HFFc6 (cell line): Measurements from ENCODE around the gene SORL1-AS1. TPM values are rescaled to one million over a fixed set of nuclear protein-coding genes. Genes with fewer than 3 reads are reported as not detected.

Source experiments
- DNase-seq: peaks from one replicate; pipeline ENCODE4 v3.0.0-alpha.2; 2018
- H3K27ac Mint-ChIP-seq: 2 replicates; pipeline ENCODE4 v1.8.0; 2020; ENCODE audit warnings: mild to moderate bottlenecking, mixed read lengths
- H3K27me3 Mint-ChIP-seq: 2 replicates; pipeline ENCODE4 v1.8.0; 2021; ENCODE audit warnings: mild to moderate bottlenecking, moderate library complexity, mixed read lengths; ENCODE audit not compliant: insufficient read depth
- H3K36me3 Mint-ChIP-seq: 2 replicates; pipeline ENCODE4 v1.8.0; 2021; ENCODE audit warnings: low read depth, mixed read lengths
- H3K4me1 Mint-ChIP-seq: 2 replicates; pipeline ENCODE4 v1.8.0; 2020; ENCODE audit warnings: low read depth, mixed read lengths
- H3K4me3 Mint-ChIP-seq: 2 replicates; pipeline ENCODE4 v1.8.0; 2020; ENCODE audit warnings: mild to moderate bottlenecking, moderate library complexity, mixed read lengths
- H3K9me3 Mint-ChIP-seq: 2 replicates; pipeline ENCODE4 v1.8.0; 2020; ENCODE audit warnings: mild to moderate bottlenecking, mixed read lengths
- total RNA-seq, 6 experiments: library from RNA; stranded (reverse); fragmentation: NEBNext Ultra II Directional; extraction: Animal tissue kit (Norgen Biotek cat#: 25700); gene quantifications; 2 replicates in 1 of 6; 3 replicates in 5 of 6; pipeline ENCODE4 v1.2.3, GENCODE V29; 2021
- TF ChIP-seq, protein P1 (sequence below): fragments of 200-600 bp; sonication (generic); IDR thresholded peaks from 2 replicates; pipeline ENCODE4 v1.5.0; 2021; ENCODE audit warnings: antibody characterized with exemption, mild to moderate bottlenecking

SORL1-AS1 gene

DNA sequence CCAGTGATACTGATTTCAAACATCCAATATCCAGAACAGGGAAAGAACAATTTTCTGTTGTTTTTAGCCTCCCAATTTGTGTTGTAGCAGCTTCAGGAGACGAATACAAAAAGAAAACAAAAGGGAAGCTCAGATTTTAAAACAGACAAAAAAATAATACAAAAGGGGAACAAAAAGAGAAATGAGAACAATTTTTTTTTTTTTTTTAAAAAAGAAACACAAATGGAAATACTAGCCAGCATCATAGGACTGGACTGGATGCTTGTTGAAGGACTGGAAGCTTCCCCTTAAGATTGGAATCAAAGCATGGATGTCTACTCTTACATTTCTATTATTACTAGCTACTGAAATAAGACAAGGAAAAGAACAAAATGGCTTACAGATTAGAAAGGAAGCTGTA, 47.1 kb downstream of the SORL1-AS1 start:
- Mint-ChIP-seq H3K27ac (no peak overlapping the region), H3K9me3 (peaks cover 10% of the 10 kb centered on the region), H3K36me3 (no peaks in the 10 kb centered on the region), H3K4me3 (no peak overlapping the region), H3K4me1 (no peaks in the 10 kb centered on the region), H3K27me3 (peaks cover 8% of the 10 kb centered on the region)
- DNase-seq: no peak
- TF ChIP-seq, protein P1, sequence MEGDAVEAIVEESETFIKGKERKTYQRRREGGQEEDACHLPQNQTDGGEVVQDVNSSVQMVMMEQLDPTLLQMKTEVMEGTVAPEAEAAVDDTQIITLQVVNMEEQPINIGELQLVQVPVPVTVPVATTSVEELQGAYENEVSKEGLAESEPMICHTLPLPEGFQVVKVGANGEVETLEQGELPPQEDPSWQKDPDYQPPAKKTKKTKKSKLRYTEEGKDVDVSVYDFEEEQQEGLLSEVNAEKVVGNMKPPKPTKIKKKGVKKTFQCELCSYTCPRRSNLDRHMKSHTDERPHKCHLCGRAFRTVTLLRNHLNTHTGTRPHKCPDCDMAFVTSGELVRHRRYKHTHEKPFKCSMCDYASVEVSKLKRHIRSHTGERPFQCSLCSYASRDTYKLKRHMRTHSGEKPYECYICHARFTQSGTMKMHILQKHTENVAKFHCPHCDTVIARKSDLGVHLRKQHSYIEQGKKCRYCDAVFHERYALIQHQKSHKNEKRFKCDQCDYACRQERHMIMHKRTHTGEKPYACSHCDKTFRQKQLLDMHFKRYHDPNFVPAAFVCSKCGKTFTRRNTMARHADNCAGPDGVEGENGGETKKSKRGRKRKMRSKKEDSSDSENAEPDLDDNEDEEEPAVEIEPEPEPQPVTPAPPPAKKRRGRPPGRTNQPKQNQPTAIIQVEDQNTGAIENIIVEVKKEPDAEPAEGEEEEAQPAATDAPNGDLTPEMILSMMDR: no peak

DNA sequence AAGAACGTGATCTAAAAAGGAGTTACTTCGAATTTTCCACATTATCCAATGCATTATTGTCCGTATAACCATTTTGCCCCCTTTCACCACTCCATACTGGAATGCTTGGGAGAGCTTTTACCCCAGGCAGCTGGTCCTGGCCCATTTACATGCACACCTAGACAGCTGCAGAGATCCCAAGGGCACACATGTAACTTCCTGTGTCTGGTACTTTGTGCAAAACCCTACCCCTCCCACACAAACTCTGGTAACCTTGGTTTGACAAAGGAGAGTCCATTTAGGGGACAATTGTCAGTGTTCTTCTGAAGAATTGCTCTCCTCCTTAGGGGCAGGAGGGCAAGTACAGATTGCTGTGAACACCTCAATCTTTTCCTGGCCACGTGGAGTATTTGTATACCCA, 58.0 kb downstream of the SORL1-AS1 start:
- H3K36me3 Mint-ChIP-seq: no peaks in the 10 kb centered on the region
- H3K27me3 Mint-ChIP-seq: peaks cover 15% of the 10 kb centered on the region
- no peak overlapping the region for H3K4me3 Mint-ChIP-seq
- H3K9me3 Mint-ChIP-seq: no peaks in the 10 kb centered on the region
- DNase-seq: no peak
- no peaks in the 10 kb centered on the region for H3K4me1 Mint-ChIP-seq
- TF ChIP-seq, protein P1: no peak
- H3K27ac Mint-ChIP-seq: no peak overlapping the region

DNA sequence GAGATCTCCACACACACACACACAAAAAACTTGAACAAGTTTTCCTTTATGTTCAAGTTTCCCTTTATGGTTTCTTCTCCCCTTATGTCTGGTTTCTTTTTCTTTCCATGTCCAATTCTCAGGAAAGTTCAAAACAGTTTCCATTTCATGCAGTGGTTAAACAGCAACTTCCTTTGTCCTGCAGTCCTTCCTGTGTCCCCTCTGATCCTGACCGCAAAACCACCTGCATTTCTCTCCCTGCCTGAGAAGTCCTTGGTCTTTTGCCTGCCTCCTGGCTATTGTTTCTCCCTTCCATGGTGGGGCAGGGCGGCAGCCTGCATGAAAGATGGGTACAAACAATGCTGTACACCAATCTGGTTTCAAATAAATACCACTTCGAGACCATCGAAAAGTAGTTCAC, 58.9 kb downstream of the SORL1-AS1 start:
- Mint-ChIP-seq H3K4me3 (no peak overlapping the region), H3K9me3 (no peaks in the 10 kb centered on the region), H3K27ac (no peak overlapping the region), H3K4me1 (no peaks in the 10 kb centered on the region), H3K36me3 (no peaks in the 10 kb centered on the region), H3K27me3 (peaks cover 22% of the 10 kb centered on the region)
- TF ChIP-seq, protein P1: no peak
- DNase-seq: no peak

DNA sequence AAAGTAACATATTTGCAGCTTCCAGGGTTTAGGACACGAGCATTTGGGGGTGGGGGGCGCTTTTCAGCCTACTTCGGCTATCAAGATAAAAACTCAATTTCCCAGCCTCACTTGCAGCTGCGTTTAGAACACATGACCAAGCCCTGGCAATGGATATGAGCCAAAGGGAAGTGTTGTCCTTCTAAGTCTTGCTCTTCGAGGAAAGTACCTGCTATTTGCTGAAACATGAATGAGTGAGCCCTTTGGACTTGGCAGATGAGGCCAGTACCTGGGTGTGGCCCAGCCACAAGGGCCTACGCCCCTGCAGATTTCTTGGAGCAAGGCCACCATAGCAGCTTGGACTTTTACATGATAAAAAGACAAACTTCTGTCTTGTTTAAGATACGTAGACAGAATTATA, 60.9 kb downstream of the SORL1-AS1 start:
- H3K4me3 Mint-ChIP-seq: no peak overlapping the region
- TF ChIP-seq, protein P1: no peak
- H3K4me1 Mint-ChIP-seq: no peaks in the 10 kb centered on the region
- no peaks in the 10 kb centered on the region for H3K36me3 Mint-ChIP-seq
- H3K27me3 Mint-ChIP-seq: peaks cover 26% of the 10 kb centered on the region
- no peak overlapping the region for H3K27ac Mint-ChIP-seq
- H3K9me3 Mint-ChIP-seq: no peaks in the 10 kb centered on the region
- no peak for DNase-seq

DNA sequence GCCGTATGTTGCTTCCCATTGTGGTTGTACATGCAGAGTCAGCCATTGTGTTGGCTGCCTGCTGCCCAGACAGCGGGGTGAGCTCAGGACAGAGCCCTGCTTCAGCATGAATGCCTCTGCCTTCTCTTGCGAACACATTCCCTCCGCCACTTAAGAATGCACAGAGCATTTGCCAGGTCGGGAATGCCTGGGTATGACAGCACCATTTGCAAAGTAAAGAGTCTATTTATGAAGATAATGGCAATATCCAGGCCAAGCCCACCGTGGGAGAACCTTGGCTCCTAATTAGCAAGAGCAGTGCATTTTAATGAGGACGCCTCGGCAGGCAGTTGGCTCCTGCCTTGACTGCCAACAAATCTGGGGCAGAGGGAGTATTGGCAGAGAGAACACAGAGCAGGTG, 63.1 kb downstream of the SORL1-AS1 start:
- TF ChIP-seq, protein P1: no peak
- Mint-ChIP-seq H3K36me3 (no peaks in the 10 kb centered on the region), H3K9me3 (no peaks in the 10 kb centered on the region), H3K27me3 (peaks cover 37% of the 10 kb centered on the region), H3K27ac (no peak overlapping the region), H3K4me1 (no peaks in the 10 kb centered on the region), H3K4me3 (no peak overlapping the region)
- DNase-seq: no peak

Other genes with a start within 250 kb of the SORL1-AS1 start
- gene SC5D, start 160.2 kb downstream of the SORL1-AS1 start, total RNA-seq: 10 to 100 TPM; 17.8 to 24.9 (median 22.8) TPM
- gene SORL1, start 653 bp downstream of the SORL1-AS1 start, total RNA-seq: under 1 TPM; 0.19 to 0.48 (median 0.36) TPM